K562 (cell line): ENCODE data around the gene SNX20. TPM values are rescaled to one million over a fixed set of nuclear protein-coding genes. Genes with fewer than 3 reads are reported as not detected.

Experiments
- ATAC-seq: fragments of 200-7000 bp; cut with Tn5 transposase; 3 replicates; pipeline ENCODE4 v1.9.1; 2020; ENCODE audit warnings: moderate library complexity
- BruUV-seq: library from RNA; stranded (reverse); fragments of 400-500 nt; replicated peaks from 2 replicates; lab custom pipeline; 2021; lab: Mats Ljungman, UMichigan
- CTCF ChIA-PET: fragments of 300-600 bp; formaldehyde crosslinking; extraction: SDS; loops from one replicate; lab custom pipeline; 2021; ENCODE audit warnings: low intra/inter-chr PET ratio; lab: Yijun Ruan, JAX
- POLR2A ChIA-PET: fragments of 300-600, 350-650 bp; sonication (Branson Sonifier 250); formaldehyde crosslinking; extraction: SDS; loops from one replicate; lab custom pipeline; 2021; ENCODE audit warnings: antibody characterized with exemption, inconsistent platforms; lab: Yijun Ruan, JAX
- DNase-seq, 4 experiments: peaks; one replicate each; pipeline versions ENCODE4 v3.0.0 to v3.0.0-alpha.2; 2011 to 2018; ENCODE audit warnings: low spot score in 3 of 4, mixed read lengths in 3 of 4; ENCODE audit errors: extremely low read depth in 1 of 4
- FAIRE-seq: peaks from 2 replicates; lab custom pipeline; 2011; peaks lifted over from hg19 to GRCh38; lab: Jason Lieb, UNC
- H2AFZ ChIP-seq: 2 replicates; pipeline ENCODE4 v1.6.0; 2011; ENCODE audit warnings: low read depth, low read length, control low read depth, inconsistent platforms
- H3K27ac ChIP-seq: fragments of 200-600 bp; 3 replicates; pipeline ENCODE4 v1.8.0; 2011; ENCODE audit warnings: low read depth, mild to moderate bottlenecking, control low read depth, inconsistent platforms, low read length, moderate library complexity, mixed read lengths; ENCODE audit errors: extremely low read depth
- H3K27me3 ChIP-seq, 2 experiments: fragments of 300-600 bp in 1 of 2; 2 replicates in 1 of 2; 3 replicates in 1 of 2; pipeline versions ENCODE4 v1.6.0 to v1.8.0; 2011; ENCODE audit warnings: inconsistent platforms in 2 of 2, low read length in 2 of 2, mild to moderate bottlenecking in 1 of 2, mixed read lengths in 1 of 2, moderate library complexity in 1 of 2; ENCODE audit not compliant: control insufficient read depth in 2 of 2, insufficient read depth in 2 of 2
- H3K36me3 ChIP-seq: fragments of 300-600 bp; 3 replicates; pipeline ENCODE4 v1.8.0; 2011; ENCODE audit warnings: mild to moderate bottlenecking, low read length, inconsistent platforms; ENCODE audit not compliant: control insufficient read depth, insufficient read depth
- H3K4me1 ChIP-seq, 2 experiments: fragments of 200-600 bp in 1 of 2; replicated peaks in 1 of 2; 2 replicates in 1 of 2; 3 replicates in 1 of 2; pipeline versions ENCODE4 v1.5.1 to v1.8.0; 2011; ENCODE audit warnings: inconsistent platforms in 2 of 2, low read length in 2 of 2, mild to moderate bottlenecking in 1 of 2, mixed read lengths in 1 of 2, moderate library complexity in 1 of 2; ENCODE audit not compliant: control insufficient read depth in 2 of 2, insufficient read depth in 2 of 2
- H3K4me2 ChIP-seq: 2 replicates; pipeline ENCODE4 v1.6.1; 2011; ENCODE audit warnings: low read length, control low read depth, inconsistent platforms, mixed read lengths; ENCODE audit not compliant: insufficient read depth
- H3K4me3 ChIP-seq: fragments of 200-600 bp; sonication (generic), shearing (Covaris generic); 2 replicates; pipeline ENCODE4 v1.5.1; 2016; ENCODE audit warnings: control low read depth, inconsistent platforms
- H3K79me2 ChIP-seq: fragments of 200-600 bp; 3 replicates; pipeline ENCODE4 v1.8.0; 2011; ENCODE audit warnings: low read length, inconsistent platforms; ENCODE audit not compliant: control insufficient read depth, insufficient read depth
- H3K9ac ChIP-seq, 2 experiments: 2 replicates each; pipeline versions ENCODE4 v1.6.0 to v1.6.1; 2011; ENCODE audit warnings: low read depth in 2 of 2, low read length in 2 of 2, control low read depth in 1 of 2, inconsistent platforms in 1 of 2, mild to moderate bottlenecking in 1 of 2, mixed read lengths in 1 of 2; ENCODE audit not compliant: insufficient read depth in 1 of 2
- H3K9me1 ChIP-seq: one replicate; pipeline ENCODE4 v1.6.0; 2011; ENCODE audit warnings: inconsistent platforms, mild to moderate bottlenecking, low read length, moderate library complexity; ENCODE audit not compliant: control insufficient read depth, insufficient read depth
- H3K9me3 ChIP-seq: replicated peaks from 2 replicates; pipeline ENCODE4 v1.5.1; 2011; ENCODE audit warnings: low read depth, low read length, inconsistent platforms; ENCODE audit not compliant: control insufficient read depth, insufficient read depth
- H4K20me1 ChIP-seq: replicated peaks from 2 replicates; pipeline ENCODE4 v1.6.1; 2011; ENCODE audit warnings: low read length, inconsistent platforms, mixed read lengths; ENCODE audit not compliant: control insufficient read depth, insufficient read depth
- CHCHD3 ChIP-seq: fragments of 250-450 bp; sonication (Bioruptor Pico); IDR thresholded peaks from 2 replicates; pipeline ENCODE4 v2.1.2; 2022; ENCODE audit warnings: mild to moderate bottlenecking
- EP400 ChIP-seq: fragments of 450-650 bp; IDR thresholded peaks from 2 replicates; pipeline ENCODE4 v1.6.1; 2017; ENCODE audit warnings: antibody characterized with exemption, mild to moderate bottlenecking, moderate library complexity
- FOXM1 ChIP-seq, 2 experiments: fragments of 450-650 bp in 1 of 2; sonication (generic) in 1 of 2; formaldehyde crosslinking in 1 of 2; IDR thresholded peaks; 2 replicates each; pipeline versions ENCODE4 v1.6.1 to v1.9.0; 2017 to 2022; ENCODE audit warnings: low read depth in 2 of 2, mild to moderate bottlenecking in 2 of 2, missing genetic modification reagents in 1 of 2, moderate library complexity in 1 of 2
- NR1H2 ChIP-seq: sonication (generic); formaldehyde crosslinking; IDR thresholded peaks from 2 replicates; pipeline ENCODE4 v1.4.0; 2020; ENCODE audit warnings: mild to moderate bottlenecking, missing genetic modification reagents
- ZFP30 ChIP-seq: fragments of 250-450 bp; sonication (Bioruptor Pico); IDR thresholded peaks from 2 replicates; pipeline ENCODE4 v1.8.0; 2022; ENCODE audit warnings: moderate library complexity, mild to moderate bottlenecking, inconsistent platforms, borderline replicate concordance
- WGBS: fragments of 100-300 bp; shearing (Covaris generic); methylation state at CpG from one replicate; pipeline ENCODE4 v1.1.6; 2016; ENCODE audit warnings: low coverage, mixed read lengths; ENCODE audit not compliant: insufficient coverage; ENCODE audit errors: missing lambda C conversion rate; 5-methylcytosine and 5-hydroxymethylcytosine counted together
- in situ Hi-C: fragments of 300-500 bp; cut with MboI; formaldehyde crosslinking; loops from 4 replicates; pipeline ENCODE4 v1.15.0; 2018; ENCODE audit warnings: inconsistent platforms, mixed read lengths
- intact Hi-C: fragments of 100-400 bp; cut with micrococcal nuclease; formaldehyde crosslinking; loops from 2 replicates; pipeline ENCODE4 v1.14.2; 2022
- polyA plus RNA-seq, 8 experiments: library from polyadenylated mRNA; depleted of rRNA in 4 of 8; stranded (reverse) in 5 of 8; unstranded in 3 of 8; fragments of >200 nt; fragmentation: Nextera tagmentation in 2 of 8; fragmentation: Illumina TruSeq in 1 of 8; extraction: Ambion mirVana in 2 of 8; extraction: Trizol in 1 of 8; gene quantifications; 2 replicates each; pipeline versions ENCODE4 v1.2.1 to v1.2.3, GENCODE V29; 2011 to 2014; ENCODE audit warnings: inconsistent platforms in 1 of 8, missing spikeins in 1 of 8
- total RNA-seq, 7 experiments: library from RNA; depleted of rRNA in 6 of 7; stranded (reverse); fragments of >200 nt in 6 of 7; fragmentation: Illumina TruSeq in 2 of 7; extraction: Trizol in 2 of 7; gene quantifications; 2 replicates each; pipeline versions ENCODE4 v1.2.1 to v1.2.3, GENCODE V29; 2011 to 2021; ENCODE audit warnings: low replicate concordance in 1 of 7
- TF ChIP-seq, protein P1 (sequence below): sonication (generic); formaldehyde crosslinking; IDR thresholded peaks from 2 replicates; pipeline ENCODE4 v1.8.0; 2022; ENCODE audit warnings: missing genetic modification reagents, mild to moderate bottlenecking, moderate library complexity, borderline replicate concordance
- TF ChIP-seq, protein P2 (sequence below), 2 experiments: fragments of 450-650 bp in 1 of 2; IDR thresholded peaks; 2 replicates each; pipeline ENCODE4 v1.6.1; 2011 to 2017; ENCODE audit warnings: low read depth in 2 of 2, antibody characterized with exemption in 1 of 2, borderline replicate concordance in 1 of 2, low read length in 1 of 2, mild to moderate bottlenecking in 1 of 2, mixed read lengths in 1 of 2; ENCODE audit not compliant: control insufficient read depth in 1 of 2
- TF ChIP-seq, protein P3 (sequence below): sonication (generic); formaldehyde crosslinking; IDR thresholded peaks from 2 replicates; pipeline ENCODE4 v1.8.0; 2022; ENCODE audit warnings: mild to moderate bottlenecking, missing genetic modification reagents

SNX20 gene
- total and polyA plus RNA-seq, 9 of the 15 experiments (the other 6 are each of a cell fraction or from before 2014, with no cell fraction given): 0.04 to 0.07 TPM; not detected in 7

DNA sequence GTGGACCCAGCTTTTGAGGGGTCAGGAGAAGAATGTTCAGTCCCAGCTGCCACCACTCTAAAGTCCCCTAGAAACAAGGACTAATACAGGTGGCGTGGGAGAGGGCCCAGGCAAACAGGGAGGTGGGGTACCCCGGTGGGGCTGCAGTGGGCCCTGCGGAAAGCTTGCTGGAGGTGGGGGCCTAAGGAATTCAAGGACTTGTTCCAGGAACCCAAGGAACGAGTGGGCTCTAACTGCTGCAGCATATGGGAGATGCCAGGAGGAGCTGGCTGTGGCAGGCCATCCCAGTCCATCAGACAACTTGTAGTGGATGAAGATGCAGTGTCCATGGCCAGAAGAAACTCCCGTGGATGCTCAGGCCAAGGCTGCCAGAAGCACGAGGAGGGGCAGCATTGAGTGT lies 10.6 kb downstream of the SNX20 start:
- Histone ChIP-seq H3K9me1 (no peaks in the 10 kb centered on the region), H3K4me1 (no peaks in the 10 kb centered on the region; a peak in 1 of 5 replicates), H3K4me2 (no peak overlapping the region), H3K9me3 (peaks cover 6% of the 10 kb centered on the region; the same call in 1 of the 2 replicates), H3K4me3 (no peak overlapping the region), H3K27ac (no peak overlapping the region), H4K20me1 (no peaks in the 10 kb centered on the region), H3K27me3 (no peaks in the 10 kb centered on the region), H3K9ac (no peak overlapping the region), H3K36me3 (no peaks in the 10 kb centered on the region), H3K79me2 (no peaks in the 10 kb centered on the region), H2AFZ (no peak overlapping the region)
- TF ChIP-seq NR1H2 (CRISPR knock-in tag) (no peak), FOXM1 (IDR thresholded peaks at IDR 0.05; ENCODE audit: low read depth) (no peak), FOXM1 (CRISPR knock-in tag; IDR thresholded peaks at IDR 0.05; ENCODE audit: low read depth) (no peak)
- TF ChIP-seq, protein P1, sequence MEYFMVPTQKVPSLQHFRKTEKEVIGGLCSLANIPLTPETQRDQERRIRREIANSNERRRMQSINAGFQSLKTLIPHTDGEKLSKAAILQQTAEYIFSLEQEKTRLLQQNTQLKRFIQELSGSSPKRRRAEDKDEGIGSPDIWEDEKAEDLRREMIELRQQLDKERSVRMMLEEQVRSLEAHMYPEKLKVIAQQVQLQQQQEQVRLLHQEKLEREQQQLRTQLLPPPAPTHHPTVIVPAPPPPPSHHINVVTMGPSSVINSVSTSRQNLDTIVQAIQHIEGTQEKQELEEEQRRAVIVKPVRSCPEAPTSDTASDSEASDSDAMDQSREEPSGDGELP: no peak
- intact Hi-C loops: loop anchor here (5.0 kb wide), 1 partner anchor 77 kb away; no protein-coding TSS in a partner anchor
- ATAC-seq (no peak), FAIRE-seq (no peak), DNase-seq (no peak)
- in situ Hi-C loops: no loop called here
- ChIA-PET POLR2A (no interaction called here), CTCF (interaction anchor here (3.2 kb wide), 1 partner anchor 136 kb away, joined by 32 read pairs; no protein-coding TSS in a partner anchor)
- 0% methylated on average over 6 of the region's 6 CpGs for WGBS
- no TSS peak for BruUV-seq

DNA sequence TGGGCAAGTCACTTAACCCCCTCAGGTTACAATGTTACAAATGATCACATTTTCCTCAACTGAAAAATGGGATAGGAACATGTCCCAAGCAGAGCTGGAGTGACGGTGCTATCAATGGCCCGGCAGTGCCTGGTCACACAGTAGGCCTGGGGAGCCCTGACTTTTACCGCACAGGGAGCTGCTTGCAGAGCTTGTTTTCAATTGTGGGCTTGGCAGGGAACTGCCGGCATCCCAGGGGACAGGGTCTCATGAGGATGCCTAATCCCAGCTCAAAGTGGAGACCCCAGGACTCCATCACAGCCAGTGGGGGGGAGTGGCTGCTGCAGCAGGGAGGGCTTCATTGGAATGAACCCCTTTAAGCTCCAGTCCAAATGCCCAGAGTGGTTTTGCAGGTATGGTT lies 11.4 kb downstream of the SNX20 start:
- H3K9me3 ChIP-seq: peaks cover 6% of the 10 kb centered on the region; the same call in 1 of the 2 replicates
- no peak overlapping the region for H2AFZ ChIP-seq
- in situ Hi-C loops (loop anchor here (5.0 to 10.0 kb wide), 2 partner anchors 138 to 295 kb away; no protein-coding TSS in a partner anchor), intact Hi-C loops (loop anchor here (5.0 to 10.0 kb wide), 2 partner anchors 75 to 78 kb away; no protein-coding TSS in a partner anchor)
- H3K79me2 ChIP-seq: no peaks in the 10 kb centered on the region
- no TSS peak for BruUV-seq
- no peak overlapping the region for H3K9ac ChIP-seq
- ChIA-PET CTCF (no interaction called here), POLR2A (no interaction called here)
- 5% methylated on average over 4 of the region's 4 CpGs for WGBS
- no peak for DNase-seq
- H3K4me1 ChIP-seq: peaks cover 0 to 5% of the 10 kb centered on the region in 2 experiments; a peak in 2 of 5 replicates
- no peak overlapping the region for H3K27ac ChIP-seq
- no peaks in the 10 kb centered on the region for H4K20me1 ChIP-seq
- H3K4me3 ChIP-seq: no peak overlapping the region
- H3K9me1 ChIP-seq: no peaks in the 10 kb centered on the region
- FAIRE-seq: no peak
- H3K36me3 ChIP-seq: no peaks in the 10 kb centered on the region
- no peak overlapping the region for H3K4me2 ChIP-seq
- no peak for ATAC-seq
- H3K27me3 ChIP-seq: peaks cover 0 to 4% of the 10 kb centered on the region in 2 experiments; a peak in 2 of 5 replicates
- TF ChIP-seq, protein P2, sequence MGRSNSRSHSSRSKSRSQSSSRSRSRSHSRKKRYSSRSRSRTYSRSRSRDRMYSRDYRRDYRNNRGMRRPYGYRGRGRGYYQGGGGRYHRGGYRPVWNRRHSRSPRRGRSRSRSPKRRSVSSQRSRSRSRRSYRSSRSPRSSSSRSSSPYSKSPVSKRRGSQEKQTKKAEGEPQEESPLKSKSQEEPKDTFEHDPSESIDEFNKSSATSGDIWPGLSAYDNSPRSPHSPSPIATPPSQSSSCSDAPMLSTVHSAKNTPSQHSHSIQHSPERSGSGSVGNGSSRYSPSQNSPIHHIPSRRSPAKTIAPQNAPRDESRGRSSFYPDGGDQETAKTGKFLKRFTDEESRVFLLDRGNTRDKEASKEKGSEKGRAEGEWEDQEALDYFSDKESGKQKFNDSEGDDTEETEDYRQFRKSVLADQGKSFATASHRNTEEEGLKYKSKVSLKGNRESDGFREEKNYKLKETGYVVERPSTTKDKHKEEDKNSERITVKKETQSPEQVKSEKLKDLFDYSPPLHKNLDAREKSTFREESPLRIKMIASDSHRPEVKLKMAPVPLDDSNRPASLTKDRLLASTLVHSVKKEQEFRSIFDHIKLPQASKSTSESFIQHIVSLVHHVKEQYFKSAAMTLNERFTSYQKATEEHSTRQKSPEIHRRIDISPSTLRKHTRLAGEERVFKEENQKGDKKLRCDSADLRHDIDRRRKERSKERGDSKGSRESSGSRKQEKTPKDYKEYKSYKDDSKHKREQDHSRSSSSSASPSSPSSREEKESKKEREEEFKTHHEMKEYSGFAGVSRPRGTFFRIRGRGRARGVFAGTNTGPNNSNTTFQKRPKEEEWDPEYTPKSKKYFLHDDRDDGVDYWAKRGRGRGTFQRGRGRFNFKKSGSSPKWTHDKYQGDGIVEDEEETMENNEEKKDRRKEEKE (IDR thresholded peaks at IDR 0.05; ENCODE audit: borderline replicate concordance in 1 of 2, control insufficient read depth in 1 of 2, low read depth in 2 of 2, low read length in 1 of 2): no peak
- TF ChIP-seq, protein P3, sequence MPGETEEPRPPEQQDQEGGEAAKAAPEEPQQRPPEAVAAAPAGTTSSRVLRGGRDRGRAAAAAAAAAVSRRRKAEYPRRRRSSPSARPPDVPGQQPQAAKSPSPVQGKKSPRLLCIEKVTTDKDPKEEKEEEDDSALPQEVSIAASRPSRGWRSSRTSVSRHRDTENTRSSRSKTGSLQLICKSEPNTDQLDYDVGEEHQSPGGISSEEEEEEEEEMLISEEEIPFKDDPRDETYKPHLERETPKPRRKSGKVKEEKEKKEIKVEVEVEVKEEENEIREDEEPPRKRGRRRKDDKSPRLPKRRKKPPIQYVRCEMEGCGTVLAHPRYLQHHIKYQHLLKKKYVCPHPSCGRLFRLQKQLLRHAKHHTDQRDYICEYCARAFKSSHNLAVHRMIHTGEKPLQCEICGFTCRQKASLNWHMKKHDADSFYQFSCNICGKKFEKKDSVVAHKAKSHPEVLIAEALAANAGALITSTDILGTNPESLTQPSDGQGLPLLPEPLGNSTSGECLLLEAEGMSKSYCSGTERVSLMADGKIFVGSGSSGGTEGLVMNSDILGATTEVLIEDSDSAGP (CRISPR knock-in tag): no peak
- TF ChIP-seq EP400: no peak
- no peak for TF ChIP-seq CHCHD3
- TF ChIP-seq ZFP30 (CRISPR knock-in tag): no peak
